ENCODE data around the gene TP63. TPM values are rescaled to one million over a fixed set of nuclear protein-coding genes. Genes with fewer than 3 reads are reported as not detected.

TP63 gene
- polyA plus RNA-seq, 1 donor from 2014 or later, result 0.12 TPM

DNA sequence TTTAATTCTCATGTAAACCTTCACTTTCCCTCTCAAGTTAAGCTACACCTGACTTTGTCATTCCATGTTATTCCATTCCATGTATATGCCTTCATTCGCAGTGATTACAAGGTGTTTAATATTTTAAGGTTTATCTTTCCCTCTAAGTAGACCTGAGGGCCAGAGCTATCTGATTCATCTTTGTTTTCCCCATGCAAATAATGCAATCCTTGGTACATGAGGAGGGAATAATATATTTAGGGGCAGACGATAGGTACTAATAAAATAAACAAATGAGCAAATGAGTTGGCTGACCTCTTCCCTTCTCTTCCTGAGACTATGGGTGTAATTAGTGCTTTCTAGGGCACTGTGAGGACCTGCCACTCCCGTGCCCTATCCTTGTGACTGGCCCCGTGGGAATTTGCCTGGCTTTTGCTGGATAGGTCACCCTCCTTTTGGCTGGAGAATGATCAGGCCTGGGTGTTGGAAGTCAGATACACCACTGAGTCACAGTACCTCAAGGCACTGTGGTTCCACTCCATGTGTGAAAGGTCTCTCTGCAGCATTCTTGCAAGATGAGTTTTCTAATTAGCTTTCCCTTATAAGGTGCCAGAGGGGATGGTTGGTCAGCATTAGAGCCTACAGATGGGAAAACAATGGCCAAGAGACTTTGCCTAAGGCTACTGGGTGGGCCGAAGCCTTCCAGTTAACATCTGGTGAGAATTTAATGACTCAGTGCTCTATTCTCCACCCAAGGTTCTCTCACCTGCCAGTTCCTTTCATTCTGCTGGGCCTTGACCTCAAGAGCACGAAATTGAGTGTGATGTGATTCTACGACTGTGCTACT, 306.3 kb downstream of the TP63 start:
- Histone ChIP-seq H3K79me2 (replicated peaks; ENCODE audit: insufficient read depth, low read length) (no peaks in the 10 kb centered on the region), H3K4me3 (ENCODE audit: low read length) (no peak overlapping the region), H3F3A (ENCODE audit: insufficient read depth, low read length, poor library complexity, severe bottlenecking) (no peaks in the 10 kb centered on the region), H3K4me2 (ENCODE audit: low read length) (no peak overlapping the region), H3K27ac (ENCODE audit: low read length) (no peak overlapping the region), H3K9me2 (ENCODE audit: insufficient read depth, low read length) (no peaks in the 10 kb centered on the region), H3K9me3 (ENCODE audit: low read length) (no peaks in the 10 kb centered on the region), H3K27me3 (ENCODE audit: insufficient read depth, low read depth, low read length) (no peaks in the 10 kb centered on the region), H2AFZ (ENCODE audit: low read depth, low read length) (no peak overlapping the region), H3K36me3 (ENCODE audit: insufficient read depth, low read length) (no peaks in the 10 kb centered on the region), H3K9ac (ENCODE audit: low read length) (no peak overlapping the region), H4K20me1 (ENCODE audit: insufficient read depth) (no peaks in the 10 kb centered on the region)
- no peak for TF ChIP-seq TAF1 (IDR thresholded peaks at IDR 0.05; ENCODE audit: low read depth)
- TF ChIP-seq MXI1 (conservative IDR thresholded peaks at IDR 0.05; ENCODE audit: poor library complexity, severe bottlenecking), result no peak
- TF ChIP-seq, protein P1, sequence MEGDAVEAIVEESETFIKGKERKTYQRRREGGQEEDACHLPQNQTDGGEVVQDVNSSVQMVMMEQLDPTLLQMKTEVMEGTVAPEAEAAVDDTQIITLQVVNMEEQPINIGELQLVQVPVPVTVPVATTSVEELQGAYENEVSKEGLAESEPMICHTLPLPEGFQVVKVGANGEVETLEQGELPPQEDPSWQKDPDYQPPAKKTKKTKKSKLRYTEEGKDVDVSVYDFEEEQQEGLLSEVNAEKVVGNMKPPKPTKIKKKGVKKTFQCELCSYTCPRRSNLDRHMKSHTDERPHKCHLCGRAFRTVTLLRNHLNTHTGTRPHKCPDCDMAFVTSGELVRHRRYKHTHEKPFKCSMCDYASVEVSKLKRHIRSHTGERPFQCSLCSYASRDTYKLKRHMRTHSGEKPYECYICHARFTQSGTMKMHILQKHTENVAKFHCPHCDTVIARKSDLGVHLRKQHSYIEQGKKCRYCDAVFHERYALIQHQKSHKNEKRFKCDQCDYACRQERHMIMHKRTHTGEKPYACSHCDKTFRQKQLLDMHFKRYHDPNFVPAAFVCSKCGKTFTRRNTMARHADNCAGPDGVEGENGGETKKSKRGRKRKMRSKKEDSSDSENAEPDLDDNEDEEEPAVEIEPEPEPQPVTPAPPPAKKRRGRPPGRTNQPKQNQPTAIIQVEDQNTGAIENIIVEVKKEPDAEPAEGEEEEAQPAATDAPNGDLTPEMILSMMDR (IDR thresholded peaks at IDR 0.05; ENCODE audit: poor library complexity, severe bottlenecking), result no peak
- TF ChIP-seq POLR2AphosphoS5 (IDR thresholded peaks at IDR 0.05), result no peak
- TF ChIP-seq EP300 (conservative IDR thresholded peaks at IDR 0.05; ENCODE audit: poor library complexity, severe bottlenecking), result no peak
- no peak for TF ChIP-seq RAD21 (conservative IDR thresholded peaks at IDR 0.05)
- TF ChIP-seq EZH2 (IDR thresholded peaks at IDR 0.05; ENCODE audit: borderline replicate concordance, insufficient read depth, low read length, poor library complexity, severe bottlenecking), result no peak
- TF ChIP-seq SMC3 (conservative IDR thresholded peaks at IDR 0.05; ENCODE audit: poor library complexity), result no peak
- TF ChIP-seq, protein P2, sequence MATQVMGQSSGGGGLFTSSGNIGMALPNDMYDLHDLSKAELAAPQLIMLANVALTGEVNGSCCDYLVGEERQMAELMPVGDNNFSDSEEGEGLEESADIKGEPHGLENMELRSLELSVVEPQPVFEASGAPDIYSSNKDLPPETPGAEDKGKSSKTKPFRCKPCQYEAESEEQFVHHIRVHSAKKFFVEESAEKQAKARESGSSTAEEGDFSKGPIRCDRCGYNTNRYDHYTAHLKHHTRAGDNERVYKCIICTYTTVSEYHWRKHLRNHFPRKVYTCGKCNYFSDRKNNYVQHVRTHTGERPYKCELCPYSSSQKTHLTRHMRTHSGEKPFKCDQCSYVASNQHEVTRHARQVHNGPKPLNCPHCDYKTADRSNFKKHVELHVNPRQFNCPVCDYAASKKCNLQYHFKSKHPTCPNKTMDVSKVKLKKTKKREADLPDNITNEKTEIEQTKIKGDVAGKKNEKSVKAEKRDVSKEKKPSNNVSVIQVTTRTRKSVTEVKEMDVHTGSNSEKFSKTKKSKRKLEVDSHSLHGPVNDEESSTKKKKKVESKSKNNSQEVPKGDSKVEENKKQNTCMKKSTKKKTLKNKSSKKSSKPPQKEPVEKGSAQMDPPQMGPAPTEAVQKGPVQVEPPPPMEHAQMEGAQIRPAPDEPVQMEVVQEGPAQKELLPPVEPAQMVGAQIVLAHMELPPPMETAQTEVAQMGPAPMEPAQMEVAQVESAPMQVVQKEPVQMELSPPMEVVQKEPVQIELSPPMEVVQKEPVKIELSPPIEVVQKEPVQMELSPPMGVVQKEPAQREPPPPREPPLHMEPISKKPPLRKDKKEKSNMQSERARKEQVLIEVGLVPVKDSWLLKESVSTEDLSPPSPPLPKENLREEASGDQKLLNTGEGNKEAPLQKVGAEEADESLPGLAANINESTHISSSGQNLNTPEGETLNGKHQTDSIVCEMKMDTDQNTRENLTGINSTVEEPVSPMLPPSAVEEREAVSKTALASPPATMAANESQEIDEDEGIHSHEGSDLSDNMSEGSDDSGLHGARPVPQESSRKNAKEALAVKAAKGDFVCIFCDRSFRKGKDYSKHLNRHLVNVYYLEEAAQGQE (IDR thresholded peaks at IDR 0.05; ENCODE audit: borderline replicate concordance), result no peak

DNA sequence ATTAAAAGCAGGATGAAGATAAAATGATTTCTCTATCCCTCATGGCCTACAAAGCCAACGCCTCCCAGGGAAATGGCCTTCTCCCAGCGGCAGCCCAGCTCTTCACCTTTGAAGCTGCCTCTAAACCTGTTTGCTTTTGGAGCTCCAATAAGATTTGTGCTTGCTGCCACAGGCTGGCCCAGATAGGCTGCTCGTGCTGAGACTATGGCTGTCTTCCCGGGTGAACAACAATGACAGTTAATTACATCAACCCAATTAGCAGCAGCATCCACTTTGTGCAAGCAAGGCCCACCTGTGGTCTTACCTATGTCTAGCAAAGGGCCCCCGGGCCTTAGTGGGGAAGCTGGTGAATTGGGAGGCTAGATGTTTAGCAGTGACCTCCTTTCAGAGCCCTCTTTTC, 309.9 kb downstream of the TP63 start:
- Histone ChIP-seq H3K9me2 (ENCODE audit: insufficient read depth, low read length) (no peaks in the 10 kb centered on the region), H3K27ac (ENCODE audit: low read length) (no peak overlapping the region), H3K9me3 (ENCODE audit: low read length) (no peaks in the 10 kb centered on the region), H3K4me3 (ENCODE audit: low read length) (no peak overlapping the region), H3K36me3 (ENCODE audit: insufficient read depth, low read length) (no peaks in the 10 kb centered on the region), H3K9ac (ENCODE audit: low read length) (no peak overlapping the region), H2AFZ (ENCODE audit: low read depth, low read length) (no peak overlapping the region), H3K27me3 (ENCODE audit: insufficient read depth, low read depth, low read length) (no peaks in the 10 kb centered on the region), H3F3A (ENCODE audit: insufficient read depth, low read length, poor library complexity, severe bottlenecking) (no peaks in the 10 kb centered on the region), H4K20me1 (ENCODE audit: insufficient read depth) (no peaks in the 10 kb centered on the region), H3K4me2 (ENCODE audit: low read length) (no peak overlapping the region), H3K79me2 (replicated peaks; ENCODE audit: insufficient read depth, low read length) (no peaks in the 10 kb centered on the region)
- TF ChIP-seq EP300 (conservative IDR thresholded peaks at IDR 0.05; ENCODE audit: poor library complexity, severe bottlenecking) (no peak), EZH2 (IDR thresholded peaks at IDR 0.05; ENCODE audit: borderline replicate concordance, insufficient read depth, low read length, poor library complexity, severe bottlenecking) (no peak), POLR2AphosphoS5 (IDR thresholded peaks at IDR 0.05) (no peak), MXI1 (conservative IDR thresholded peaks at IDR 0.05; ENCODE audit: poor library complexity, severe bottlenecking) (no peak), TAF1 (IDR thresholded peaks at IDR 0.05; ENCODE audit: low read depth) (no peak), RAD21 (conservative IDR thresholded peaks at IDR 0.05) (no peak), SMC3 (conservative IDR thresholded peaks at IDR 0.05; ENCODE audit: poor library complexity) (no peak)
- TF ChIP-seq, protein P1 (IDR thresholded peaks at IDR 0.05; ENCODE audit: poor library complexity, severe bottlenecking), result no peak
- TF ChIP-seq, protein P2 (IDR thresholded peaks at IDR 0.05; ENCODE audit: borderline replicate concordance), result no peak
